HG03457 (cell line): ENCODE measurements around the gene KPNA1.
"Not testable (repeated sequence)": the region's sequence is repeated elsewhere in the genome, so short reads cannot be mapped to it uniquely, and the experiment has no call there.

Source experiments
- ATAC-seq: cut with Tn5 transposase; IDR thresholded peaks from one replicate; pipeline ENCODE4 v1.9.1; 2021; ENCODE audit warnings: moderate number of reproducible peaks; ENCODE audit not compliant: unreplicated experiment

The KPNA1 gene

DNA sequence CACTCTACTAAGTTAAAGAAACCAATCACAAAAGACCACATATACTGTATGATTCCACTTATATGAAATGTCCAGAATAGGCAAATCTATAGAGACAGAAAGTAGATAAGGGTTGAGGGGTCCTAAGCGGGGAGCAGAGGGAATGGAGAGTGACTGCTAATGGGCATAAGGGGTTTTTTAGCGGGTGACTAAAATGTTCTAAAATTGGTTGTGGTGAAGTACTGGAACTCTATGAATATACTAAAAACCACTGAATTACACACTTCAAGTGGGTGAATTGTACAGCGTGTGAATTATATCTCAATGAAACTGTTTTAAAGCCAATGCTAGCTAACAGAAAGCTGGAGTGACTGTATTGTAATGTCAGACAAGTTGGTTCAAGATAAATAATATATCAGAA, 33.3 kb downstream of the KPNA1 start:
- ATAC-seq, result no peak

DNA sequence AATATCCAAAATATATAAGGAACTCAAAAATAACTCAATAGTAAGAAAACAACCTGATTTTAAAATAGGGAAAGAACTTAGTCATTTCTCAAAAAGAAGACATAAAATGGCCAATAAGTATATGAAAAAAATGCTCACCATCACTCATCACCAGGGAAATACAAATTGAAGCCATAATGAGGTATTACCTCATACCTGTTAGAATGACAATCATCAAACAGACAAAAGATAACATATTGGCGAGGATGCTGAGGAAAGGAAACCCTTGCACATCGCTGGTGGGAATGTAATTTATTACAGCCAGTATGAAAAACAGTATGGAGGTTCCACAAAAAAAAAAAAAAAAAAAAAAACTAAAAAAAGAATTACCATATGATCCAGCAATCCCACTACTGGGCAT, 38.2 kb downstream of the KPNA1 start:
- no peak for ATAC-seq

DNA sequence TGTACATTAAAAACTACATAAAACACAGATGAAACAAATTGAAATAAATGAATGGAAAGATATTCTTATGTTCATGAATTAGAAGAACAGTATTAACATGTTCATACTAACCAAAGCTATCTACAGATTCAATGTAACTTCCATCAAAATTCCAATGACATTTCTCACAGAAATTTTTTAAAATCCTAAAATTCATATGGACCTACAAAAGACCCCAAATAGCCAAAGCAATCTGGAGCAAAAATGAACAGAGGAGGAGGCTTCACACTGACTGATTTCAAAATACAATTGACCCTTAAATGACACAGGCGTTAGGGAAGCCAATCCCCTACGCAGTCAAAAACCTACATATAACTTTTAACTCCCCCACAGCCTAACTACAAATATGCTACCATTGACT, 39.4 kb downstream of the KPNA1 start:
- ATAC-seq, result no peak

DNA sequence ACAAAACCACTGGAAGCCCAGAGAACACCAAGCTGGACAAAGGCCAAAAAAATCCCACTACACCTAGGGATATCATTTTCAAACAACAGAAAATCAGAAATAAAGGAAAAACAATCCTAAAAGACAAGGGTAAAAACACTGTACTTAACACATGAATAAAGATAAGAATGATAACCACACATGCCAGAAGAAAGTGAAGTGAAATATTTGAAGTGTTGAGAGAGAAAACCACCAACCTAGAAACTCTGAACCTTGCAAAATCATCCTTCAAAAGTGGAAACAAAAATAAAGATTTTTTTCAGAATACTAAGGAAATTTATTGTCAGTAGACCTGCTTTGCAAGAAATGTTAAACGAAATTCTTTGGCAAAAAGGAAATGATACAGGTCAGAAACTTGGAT, 45.1 kb downstream of the KPNA1 start:
- no peak for ATAC-seq

DNA sequence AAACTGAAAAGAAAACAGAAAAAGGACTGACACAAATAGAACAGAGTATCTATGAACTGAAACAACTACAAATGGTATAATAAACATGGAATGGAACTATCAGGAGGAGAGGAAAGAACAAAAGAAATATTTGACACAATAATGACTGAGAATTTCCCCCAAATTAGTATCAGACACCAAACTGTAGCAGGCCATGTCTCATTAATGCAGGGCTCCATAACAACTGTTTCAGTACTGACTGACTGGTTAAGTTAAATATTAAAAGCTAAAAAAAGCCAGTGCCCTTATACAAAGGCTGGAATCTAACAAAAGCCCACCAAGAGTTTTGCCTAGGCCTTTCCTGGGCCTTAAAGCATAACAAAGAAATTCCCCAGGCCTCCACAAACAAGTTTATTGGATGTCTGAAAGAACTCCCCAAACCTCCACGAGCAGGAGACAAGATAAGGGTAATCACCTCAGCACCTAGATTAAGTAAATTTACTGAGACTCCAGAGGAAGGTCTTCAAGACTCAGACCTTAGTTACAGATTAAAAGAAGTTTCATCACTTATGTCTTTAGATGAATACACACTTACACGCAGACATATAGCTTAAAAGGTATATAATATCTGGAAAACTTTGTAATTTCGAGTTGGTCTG, 45.7 kb downstream of the KPNA1 start:
- no peak for ATAC-seq

DNA sequence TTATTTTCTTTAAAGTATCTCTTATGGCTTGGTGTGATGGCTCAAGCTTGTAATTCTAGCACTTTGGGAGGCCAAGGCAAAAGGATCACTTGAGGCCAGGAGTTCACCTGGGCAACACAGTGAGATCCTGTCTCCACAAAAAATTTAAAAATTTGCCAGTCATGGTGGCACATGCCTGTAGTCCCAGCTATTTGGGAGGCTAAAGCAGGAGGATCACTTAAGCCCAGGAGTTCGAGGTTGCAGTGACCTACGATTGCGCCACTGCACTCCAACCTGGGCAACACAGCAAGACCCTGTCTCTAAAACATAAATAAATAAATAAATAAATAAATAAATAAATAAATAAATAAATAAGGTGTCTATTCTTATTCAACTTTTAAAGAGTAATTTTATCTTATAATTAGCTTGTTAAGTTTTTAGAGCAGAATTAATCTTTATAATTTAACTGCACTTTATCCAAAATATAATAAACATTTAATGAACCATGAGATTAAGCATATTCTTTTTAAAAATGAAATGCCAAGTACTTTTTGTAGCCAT, 48.0 kb downstream of the KPNA1 start:
- no peak for ATAC-seq

DNA sequence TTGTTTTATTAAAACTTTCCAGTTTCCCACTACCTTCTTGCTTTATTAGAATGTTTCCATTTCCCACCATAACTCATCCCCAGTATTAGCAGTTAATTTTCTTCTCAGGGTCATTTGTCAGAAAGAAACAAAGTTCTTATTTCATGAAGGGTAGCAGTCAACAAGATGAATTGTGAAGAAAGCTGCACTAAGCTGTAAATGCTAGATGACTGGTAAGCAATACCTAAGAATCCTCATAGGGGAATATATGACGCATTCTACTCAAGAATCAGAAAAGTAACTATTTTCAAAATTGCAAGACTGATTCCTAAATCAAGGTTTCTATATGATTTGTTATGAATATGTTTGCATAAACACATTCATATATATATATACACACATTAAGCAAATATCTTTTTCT, 50.1 kb downstream of the KPNA1 start:
- ATAC-seq, result no peak

DNA sequence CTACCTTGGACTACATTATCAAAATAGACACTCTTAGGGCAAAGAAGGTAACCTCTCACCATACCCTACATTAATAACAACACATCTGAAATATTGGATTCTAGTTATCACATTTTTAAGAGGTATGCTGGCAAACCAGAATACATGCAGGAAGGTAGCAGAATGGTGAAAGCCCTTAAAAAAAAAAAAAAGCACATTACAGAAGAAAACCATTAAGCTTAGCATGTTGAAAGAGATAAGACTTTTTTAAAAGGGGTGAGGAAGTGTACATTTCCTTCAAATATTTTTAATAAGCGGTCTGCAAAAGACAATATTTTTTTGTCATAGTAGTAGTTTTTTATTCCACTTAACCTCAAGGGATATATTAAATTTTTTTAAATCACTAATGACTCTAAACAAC, 52.3 kb downstream of the KPNA1 start:
- no peak for ATAC-seq

DNA sequence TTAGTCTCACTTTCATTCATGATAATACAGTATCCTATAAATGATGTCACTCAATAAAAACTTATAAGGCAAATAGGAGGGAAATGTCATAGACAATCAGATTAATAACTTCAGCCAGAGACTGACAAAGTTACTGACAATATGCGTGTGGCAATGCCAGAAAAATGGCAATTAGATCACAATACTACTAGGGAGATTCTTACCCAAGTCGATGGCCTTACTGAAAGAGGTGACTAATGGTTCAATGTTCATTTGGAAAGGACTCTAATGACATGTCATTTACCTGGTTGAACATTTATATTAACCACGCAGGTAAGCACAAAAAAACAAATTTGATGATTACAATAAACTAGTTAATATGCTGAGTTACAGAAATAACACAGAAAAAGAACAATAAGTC, 52.9 kb downstream of the KPNA1 start:
- no peak for ATAC-seq

DNA sequence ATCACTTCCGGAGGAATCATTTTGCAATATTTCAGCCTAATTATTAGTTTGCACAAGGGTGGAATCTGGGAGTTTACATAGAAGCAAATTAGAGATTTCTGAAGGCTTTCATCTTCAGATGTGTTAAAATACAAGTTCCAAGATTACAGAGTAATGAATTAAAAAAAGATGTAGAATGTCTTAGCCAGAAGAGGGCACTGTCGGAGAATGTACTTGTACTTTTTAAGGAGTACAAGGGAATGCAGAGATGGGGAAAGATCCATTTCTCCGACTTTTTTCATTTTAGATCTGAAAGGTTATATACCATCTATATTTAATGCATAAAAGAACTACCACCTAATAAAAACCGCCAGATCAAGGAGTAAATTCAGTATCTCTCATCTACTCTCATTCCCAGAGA, 55.7 kb downstream of the KPNA1 start:
- no peak for ATAC-seq

DNA sequence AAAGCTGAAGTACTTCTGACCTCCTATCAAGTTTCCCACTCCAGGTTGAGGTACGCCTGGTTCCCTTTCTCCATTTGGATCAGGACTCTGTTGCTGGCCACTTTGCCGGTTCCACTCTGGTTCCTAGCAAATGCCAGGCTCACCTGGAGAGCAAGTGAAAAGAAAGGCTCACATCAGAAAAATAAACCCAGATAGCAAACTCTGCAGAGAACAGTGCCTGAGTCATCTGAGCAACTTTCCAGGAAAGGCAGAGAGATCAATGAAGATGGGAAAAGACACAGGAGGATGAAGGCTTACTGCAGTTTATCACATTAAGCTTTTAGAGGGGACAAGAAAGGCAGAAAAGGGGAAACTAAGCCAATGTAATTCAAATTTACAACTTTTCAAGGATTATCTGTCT, 57.0 kb downstream of the KPNA1 start:
- no peak for ATAC-seq

DNA sequence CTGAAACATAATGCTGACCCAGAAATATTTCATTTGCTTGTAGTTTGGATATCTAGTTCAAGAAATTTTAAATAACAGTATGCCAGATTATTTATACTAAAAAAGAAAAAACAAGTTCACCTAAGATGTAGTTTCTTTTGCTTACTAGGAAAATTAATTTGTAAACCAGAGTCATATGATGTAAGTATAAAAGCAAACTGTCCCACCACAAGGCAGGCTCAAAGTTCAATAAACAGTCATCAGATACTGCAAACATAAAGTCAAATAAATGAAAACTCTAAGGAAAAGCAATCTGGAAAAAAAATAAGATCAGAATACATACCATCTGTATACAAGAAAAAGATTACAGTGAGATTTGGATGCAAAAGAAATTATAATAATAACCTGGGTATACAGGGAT, 58.7 kb downstream of the KPNA1 start:
- no peak for ATAC-seq

DNA sequence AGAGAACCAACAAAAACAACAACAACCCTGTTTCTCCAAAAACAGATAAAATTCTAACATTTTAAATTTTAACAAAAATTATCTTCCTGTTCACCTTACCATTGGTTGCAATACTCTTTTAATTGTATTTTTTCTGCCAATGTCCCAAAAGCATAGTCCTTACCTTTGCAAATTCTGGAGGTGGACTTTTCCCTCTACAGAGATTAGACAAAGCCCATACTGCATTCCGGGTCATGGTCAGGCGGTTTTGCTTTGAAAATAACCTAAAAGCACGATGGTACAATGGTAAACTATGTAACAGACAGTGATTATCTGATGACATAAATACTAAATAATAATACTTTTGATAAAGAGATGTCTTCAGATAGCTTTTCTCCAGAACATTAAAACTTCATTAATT, 63.4 kb downstream of the KPNA1 start:
- ATAC-seq, result no peak

DNA sequence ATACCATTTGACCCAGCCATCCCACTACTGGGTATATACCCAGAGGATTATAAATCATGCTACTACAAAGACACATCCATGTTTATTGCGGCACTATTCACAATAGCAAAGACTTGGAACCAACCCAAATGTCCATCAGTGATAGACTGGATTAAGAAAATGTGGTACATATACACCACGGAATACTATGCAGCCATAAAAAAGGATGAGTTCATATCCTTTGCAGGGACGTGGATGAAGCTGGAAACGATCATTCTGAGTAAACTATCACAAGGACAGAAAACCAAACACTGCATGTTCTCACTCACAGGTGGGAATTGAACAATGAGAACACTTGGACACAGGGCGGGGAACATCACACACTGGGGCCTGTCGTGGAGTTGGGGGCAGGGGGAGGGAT, 66.5 kb downstream of the KPNA1 start:
- not testable (repeated sequence) for ATAC-seq

DNA sequence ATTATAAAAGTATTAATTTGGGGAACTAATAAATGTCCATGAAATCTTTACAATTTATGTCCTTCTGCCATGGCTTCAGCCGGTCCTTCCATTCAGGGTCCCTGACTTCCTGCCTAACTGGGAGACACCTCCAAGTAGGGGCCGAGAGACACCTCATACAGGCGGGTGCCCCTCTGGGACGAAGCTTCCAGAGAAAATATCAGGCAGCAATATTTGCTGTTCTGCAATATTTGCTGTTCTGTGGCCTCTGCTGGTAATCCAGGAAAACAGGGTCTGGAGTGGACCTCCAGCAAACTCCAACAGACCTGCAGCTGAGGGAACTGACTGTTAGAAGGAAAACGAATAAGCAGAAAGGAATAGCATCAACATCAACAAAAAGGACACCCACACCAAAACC, 70.2 kb downstream of the KPNA1 start:
- not testable (repeated sequence) for ATAC-seq

DNA sequence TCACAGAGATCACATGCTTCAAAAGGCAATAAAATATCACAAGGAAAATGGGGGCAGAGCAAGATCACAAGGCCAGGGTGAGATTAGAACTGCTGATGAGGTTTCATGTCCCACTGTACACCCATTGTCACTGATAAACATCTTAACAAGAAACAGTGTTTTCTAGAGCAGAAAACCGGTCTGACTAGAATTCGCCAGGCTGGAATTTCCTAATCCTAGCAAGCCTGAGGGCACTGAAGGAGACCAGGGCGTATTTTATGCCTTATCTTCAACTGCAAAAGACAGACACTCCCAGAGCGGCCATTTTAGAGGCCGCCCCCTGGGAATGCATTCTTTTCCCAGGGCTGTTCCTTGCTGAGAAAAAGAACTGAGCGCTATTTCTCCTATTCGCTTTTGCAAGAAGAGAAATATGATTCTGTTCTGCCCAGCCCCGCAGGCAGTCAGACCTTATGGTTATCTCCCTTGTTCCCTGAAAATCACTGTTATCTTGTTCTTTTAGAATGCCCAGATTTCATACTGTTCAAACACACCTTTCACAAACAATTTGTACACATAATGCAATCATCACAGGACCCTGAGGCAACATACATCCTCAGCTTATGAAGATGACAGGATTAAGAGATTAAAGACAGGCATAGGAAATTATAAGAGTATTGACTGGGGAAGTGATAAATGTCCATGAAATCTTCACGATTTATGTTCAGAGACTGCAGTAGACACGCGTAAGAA, 70.8 kb downstream of the KPNA1 start:
- ATAC-seq, result not testable (repeated sequence)

DNA sequence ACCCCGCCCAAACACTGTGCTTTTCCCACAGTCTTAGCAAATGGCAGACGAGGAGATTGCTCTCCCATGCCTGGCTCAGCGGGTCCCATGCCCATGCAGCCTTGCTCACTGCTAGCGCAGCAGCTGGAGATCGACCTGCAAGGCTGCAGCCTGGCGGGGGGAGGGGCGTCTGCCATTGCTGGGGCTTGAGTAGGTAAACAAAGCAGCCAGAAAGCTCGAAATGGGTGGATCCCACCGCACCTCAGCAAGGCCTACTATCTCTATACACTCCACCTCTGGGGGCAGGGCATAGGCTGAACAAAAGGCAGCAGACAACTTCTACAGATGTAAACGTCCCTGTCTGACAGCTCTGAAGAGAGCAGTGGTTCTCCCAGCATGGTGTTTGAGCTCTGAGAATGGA, 71.6 kb downstream of the KPNA1 start:
- no peak for ATAC-seq

DNA sequence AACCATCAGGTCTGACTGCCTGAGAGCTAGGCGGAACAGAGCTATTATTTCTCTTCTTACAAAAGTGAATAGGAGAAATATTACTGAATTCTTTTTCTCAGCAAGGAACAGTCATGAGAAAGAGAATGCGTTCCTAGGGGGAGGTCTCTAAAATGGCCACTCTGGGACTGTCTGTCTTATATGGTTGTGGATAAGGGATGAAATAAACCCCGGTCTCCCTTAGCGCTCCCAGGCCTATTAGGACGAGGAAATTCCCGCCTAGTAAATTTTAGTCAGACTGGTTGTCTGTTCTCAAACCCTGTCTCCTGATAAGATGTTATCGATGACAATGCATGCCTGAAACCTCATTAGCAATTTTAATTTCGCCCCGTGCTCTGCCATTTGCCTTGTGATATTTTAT, 78.8 kb downstream of the KPNA1 start:
- ATAC-seq, result no peak

DNA sequence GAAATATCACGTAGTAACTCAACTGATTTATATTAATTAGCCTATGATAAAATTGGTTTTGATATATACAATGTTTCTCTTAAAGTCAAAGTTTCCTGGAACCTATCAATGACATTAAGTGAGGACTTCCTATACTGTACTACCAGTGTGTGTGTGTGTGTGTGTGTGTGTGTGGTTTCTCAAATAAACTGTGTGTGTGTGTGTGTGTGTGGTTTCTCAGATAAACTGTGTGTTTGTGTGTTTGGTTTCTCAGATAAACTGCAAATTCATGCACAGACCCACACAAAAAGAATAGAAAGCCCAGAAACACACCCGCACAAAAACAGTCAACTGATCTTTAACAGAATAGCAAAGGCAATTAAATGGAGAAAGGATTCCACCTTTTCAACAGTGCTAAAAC, 84.4 kb downstream of the KPNA1 start:
- no peak for ATAC-seq

DNA sequence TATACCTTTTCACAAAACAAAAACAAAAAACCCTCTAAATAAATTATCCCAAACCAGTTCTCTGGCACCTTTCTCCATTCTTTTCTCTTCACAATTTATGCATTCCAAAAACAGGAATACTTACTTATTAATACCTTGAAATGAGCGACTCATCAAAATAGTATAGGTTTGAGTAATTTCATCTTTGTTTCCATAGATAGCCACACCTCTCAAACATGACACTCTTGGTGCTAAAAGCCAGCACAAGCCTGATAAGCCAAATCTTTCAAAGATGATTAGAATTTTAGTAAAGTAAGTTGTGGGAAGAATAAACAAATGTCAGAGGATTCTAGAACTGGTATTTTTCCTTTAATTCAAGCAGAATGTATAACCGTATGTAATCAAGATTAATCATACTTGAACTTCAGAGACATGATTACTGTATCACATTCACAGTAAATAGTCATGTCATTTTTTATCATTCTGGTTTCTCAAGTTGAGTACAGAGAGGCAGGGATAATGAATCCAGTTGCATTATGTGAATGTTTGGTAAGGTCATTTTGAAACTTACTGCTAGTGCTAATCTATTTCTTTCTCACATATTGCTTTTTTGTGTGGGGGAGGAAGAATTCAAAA, 86.8 kb downstream of the KPNA1 start:
- ATAC-seq, result no peak

DNA sequence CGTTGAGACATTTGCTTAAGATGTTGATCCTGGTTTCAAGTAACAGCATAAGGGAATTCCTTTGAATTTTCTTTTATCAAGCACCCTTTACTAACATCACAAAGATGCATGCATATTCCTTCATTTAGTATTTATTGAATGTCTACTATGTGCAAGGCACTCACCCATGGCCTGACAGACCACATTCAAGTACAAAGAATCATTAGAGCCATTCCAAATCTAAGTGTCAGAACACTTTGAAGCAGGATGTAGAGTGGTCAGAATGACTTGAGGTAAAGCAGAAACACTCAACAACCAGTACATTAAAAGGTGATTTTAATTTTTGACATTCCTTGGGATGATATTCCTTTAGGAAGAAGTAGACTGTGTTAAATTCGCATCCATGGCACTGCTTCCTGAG, 92.9 kb downstream of the KPNA1 start:
- no peak for ATAC-seq

DNA sequence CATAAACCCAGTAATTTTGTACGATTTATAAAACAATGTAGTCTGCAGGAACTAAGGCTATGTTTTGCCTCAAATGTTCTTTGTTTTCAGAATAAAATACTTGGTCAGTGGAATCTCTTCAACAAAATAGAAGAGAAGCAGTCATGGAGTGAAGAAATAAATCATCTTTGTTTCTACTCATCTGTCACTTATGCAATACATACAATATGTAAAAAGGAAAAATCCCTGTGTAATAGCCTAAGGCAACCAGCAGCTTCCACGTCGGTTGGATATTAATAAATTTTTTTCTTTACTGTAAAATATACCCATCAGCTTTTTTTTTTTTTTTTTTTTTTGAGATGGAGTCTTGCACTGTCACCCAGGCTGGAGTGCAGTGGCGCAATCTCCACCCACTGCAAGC, 93.6 kb downstream of the KPNA1 start:
- ATAC-seq, result no peak
